Mesendoderm (in vitro differentiated cells): ENCODE results near the gene OR10Z1. TPM values are rescaled to one million over a fixed set of nuclear protein-coding genes. Genes with fewer than 3 reads are reported as not detected.
A peak's percentile ranks its signal among the peaks of the same experiment; 100 is the strongest.

Experiments
- DNase-seq: peaks from one replicate; pipeline ENCODE4 v3.0.0; 2013
- H2AK5ac ChIP-seq: 2 replicates; pipeline ENCODE4 v1.6.1; 2013; ENCODE audit warnings: low read length, inconsistent platforms
- H2BK120ac ChIP-seq: 2 replicates; pipeline ENCODE4 v1.6.1; 2013; ENCODE audit warnings: low read depth, mild to moderate bottlenecking, low read length, moderate library complexity, mixed read lengths
- H2BK15ac ChIP-seq: replicated peaks from 2 replicates; pipeline ENCODE4 v1.6.1; 2013; ENCODE audit warnings: low read depth, mild to moderate bottlenecking, moderate library complexity
- H2BK5ac ChIP-seq: 2 replicates; pipeline ENCODE4 v1.6.1; 2013; ENCODE audit warnings: low read length, inconsistent platforms
- H3K18ac ChIP-seq: 2 replicates; pipeline ENCODE4 v1.6.1; 2013; ENCODE audit warnings: mild to moderate bottlenecking, low read length, mixed read lengths
- H3K23ac ChIP-seq: one replicate; pipeline ENCODE4 v1.6.1; 2013; ENCODE audit warnings: low read length
- H3K27ac ChIP-seq: 2 replicates; pipeline ENCODE4 v1.5.1; 2013; ENCODE audit warnings: low read depth, mild to moderate bottlenecking, inconsistent platforms, low read length, moderate library complexity
- H3K27me3 ChIP-seq: 2 replicates; pipeline ENCODE4 v1.6.1; 2013; ENCODE audit warnings: low read length, control low read depth, mild to moderate bottlenecking, inconsistent platforms; ENCODE audit not compliant: insufficient read depth, poor library complexity
- H3K36me3 ChIP-seq: 2 replicates; pipeline ENCODE4 v1.6.1; 2013; ENCODE audit warnings: low read length, inconsistent platforms; ENCODE audit not compliant: control insufficient read depth, insufficient read depth
- H3K4ac ChIP-seq: one replicate; pipeline ENCODE4 v1.6.1; 2013; ENCODE audit warnings: low read depth, mild to moderate bottlenecking, low read length, moderate library complexity
- H3K4me1 ChIP-seq: 2 replicates; pipeline ENCODE4 v1.6.1; 2013; ENCODE audit warnings: low read depth, low read length, inconsistent platforms; ENCODE audit not compliant: control insufficient read depth
- H3K4me2 ChIP-seq: 2 replicates; pipeline ENCODE4 v1.6.1; 2013; ENCODE audit warnings: low read length
- H3K4me3 ChIP-seq: 2 replicates; pipeline ENCODE4 v1.5.1; 2013; ENCODE audit warnings: mild to moderate bottlenecking, low read length
- H3K56ac ChIP-seq: one replicate; pipeline ENCODE4 v1.6.1; 2013; ENCODE audit warnings: low read length
- H3K79me1 ChIP-seq: 2 replicates; pipeline ENCODE4 v1.6.1; 2013; ENCODE audit warnings: low read length, inconsistent platforms
- H3K79me2 ChIP-seq: 2 replicates; pipeline ENCODE4 v1.6.1; 2013; ENCODE audit warnings: mild to moderate bottlenecking, low read length; ENCODE audit not compliant: control insufficient read depth, insufficient read depth
- H3K9ac ChIP-seq: 2 replicates; pipeline ENCODE4 v1.6.1; 2013; ENCODE audit warnings: low read length, inconsistent platforms
- H4K5ac ChIP-seq: one replicate; pipeline ENCODE4 v1.6.1; 2013; ENCODE audit warnings: low read length
- H4K8ac ChIP-seq: one replicate; pipeline ENCODE4 v1.6.1; 2013; ENCODE audit warnings: low read depth, mild to moderate bottlenecking, control low read depth, low read length, moderate library complexity
- whole genome bisulfite sequencing: extraction: QIAGEN DNeasy Blood & Tissue Kit; methylation state at CpG from one replicate; pipeline ENCODE4 v1.1.7; 2013; ENCODE audit warnings: low lambda C conversion rate, missing lambda C conversion rate; ENCODE audit not compliant: insufficient coverage; ENCODE audit errors: extremely low coverage; 5-methylcytosine and 5-hydroxymethylcytosine counted together
- polyA plus RNA-seq, 2 experiments: library from polyadenylated mRNA; stranded (reverse); fragments of 200-250 nt; gene quantifications; one replicate each; pipeline ENCODE4 v1.2.3, GENCODE V29; 2013

Gene OR10Z1, protein sequence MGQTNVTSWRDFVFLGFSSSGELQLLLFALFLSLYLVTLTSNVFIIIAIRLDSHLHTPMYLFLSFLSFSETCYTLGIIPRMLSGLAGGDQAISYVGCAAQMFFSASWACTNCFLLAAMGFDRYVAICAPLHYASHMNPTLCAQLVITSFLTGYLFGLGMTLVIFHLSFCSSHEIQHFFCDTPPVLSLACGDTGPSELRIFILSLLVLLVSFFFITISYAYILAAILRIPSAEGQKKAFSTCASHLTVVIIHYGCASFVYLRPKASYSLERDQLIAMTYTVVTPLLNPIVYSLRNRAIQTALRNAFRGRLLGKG
- not detected for polyA plus RNA-seq (2013, experiment 1 of 2)
- not detected for polyA plus RNA-seq (2013, experiment 2 of 2)

DNA sequence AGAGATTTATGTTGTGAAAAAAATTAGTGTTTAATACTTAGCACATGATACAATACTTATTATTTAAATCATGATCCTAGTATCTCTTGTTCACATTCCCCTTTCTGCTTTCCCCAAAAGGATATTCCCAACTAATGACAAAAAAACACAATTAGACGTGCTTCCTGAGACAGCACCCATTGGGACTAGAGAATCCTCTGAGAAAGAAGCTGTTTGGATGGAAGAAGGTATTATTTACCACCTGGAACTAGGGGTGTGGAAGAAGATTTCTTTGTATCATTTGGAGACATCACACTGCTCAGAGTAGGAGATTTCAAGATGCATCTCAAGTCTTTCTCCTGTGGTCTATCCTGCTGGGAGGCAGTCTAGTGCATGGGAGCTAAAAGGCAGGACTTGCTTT lies at the start of gene OR10Z1:
Gene OR10Z1, plus strand, starts transcription at position 301 of the 400 bp plus-strand sequence. CDS start 1,171 bp downstream, outside the sequence.
- Histone ChIP-seq H2BK15ac (no peak within 1 kb of the TSS), H3K4me3 (no peak within 1 kb of the TSS), H3K23ac (no peak within 1 kb of the TSS), H2AK5ac (no peak within 1 kb of the TSS), H3K36me3 (no peaks in the 10 kb centered on the region), H3K27ac (no peak within 1 kb of the TSS), H4K5ac (no peak within 1 kb of the TSS), H3K56ac (no peak within 1 kb of the TSS), H3K79me1 (no peaks in the 10 kb centered on the region), H3K4ac (no peak within 1 kb of the TSS), H4K8ac (no peak within 1 kb of the TSS), H3K27me3 (no peaks in the 10 kb centered on the region), H3K18ac (no peak within 1 kb of the TSS), H2BK120ac (no peak within 1 kb of the TSS), H3K4me2 (no peak within 1 kb of the TSS), H3K9ac (no peak within 1 kb of the TSS), H2BK5ac (no peak within 1 kb of the TSS), H3K4me1 (no peaks in the 10 kb centered on the region), H3K79me2 (no peaks in the 10 kb centered on the region)
- DNase-seq, result no peak
- no CpG with 5 or more reads among the region's 1 CpG for WGBS

- DNase-seq, result no peak
- no peak overlapping the region for H2BK5ac ChIP-seq
- H3K4me1 ChIP-seq, result no peaks in the 10 kb centered on the region
- no peak overlapping the region for H3K4me2 ChIP-seq
- H3K27me3 ChIP-seq, result no peaks in the 10 kb centered on the region
- H2BK120ac ChIP-seq, result no peak overlapping the region
- H2BK15ac ChIP-seq, result no peak overlapping the region
- H4K5ac ChIP-seq, result no peak overlapping the region
- H3K4ac ChIP-seq, result no peak overlapping the region
- H3K56ac ChIP-seq, result no peak overlapping the region
- no peak overlapping the region for H3K9ac ChIP-seq
- WGBS, result no CpG with 5 or more reads among the region's 1 CpG
- H3K79me1 ChIP-seq, result no peaks in the 10 kb centered on the region
- H3K4me3 ChIP-seq, result no peak overlapping the region
- H3K36me3 ChIP-seq, result no peaks in the 10 kb centered on the region
- no peak overlapping the region for H3K23ac ChIP-seq
- H2AK5ac ChIP-seq, result no peak overlapping the region
- H3K79me2 ChIP-seq, result no peaks in the 10 kb centered on the region
- H3K27ac ChIP-seq, result no peak overlapping the region
- no peak overlapping the region for H3K18ac ChIP-seq
- no peak overlapping the region for H4K8ac ChIP-seq
Observed at GRCh38 chr1:158559696-158560095, 45.4 kb upstream of the OR10Z1 start.

DNA sequence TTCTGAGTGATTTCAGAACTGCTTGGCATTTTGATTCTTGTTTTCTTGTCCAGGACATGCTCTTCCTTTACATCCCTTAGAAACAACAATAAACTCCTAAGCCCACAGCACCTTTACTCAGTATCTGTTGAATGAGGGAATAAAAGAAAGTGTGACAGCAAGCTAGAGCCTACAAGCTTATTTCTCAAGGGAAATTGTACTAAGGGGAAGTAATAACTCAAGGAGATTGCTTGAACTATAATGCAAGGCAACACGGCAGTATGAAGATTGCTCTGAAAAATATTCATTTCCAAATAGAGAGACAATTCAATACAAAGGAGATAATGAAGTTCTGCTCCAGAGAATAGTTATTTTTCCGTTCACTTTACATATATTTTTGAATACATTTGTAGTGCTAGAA lies 41.2 kb upstream of the OR10Z1 start:
- Histone ChIP-seq H4K8ac (no peak overlapping the region), H3K4ac (no peak overlapping the region), H3K27ac (no peak overlapping the region), H3K79me1 (no peaks in the 10 kb centered on the region), H4K5ac (no peak overlapping the region), H3K23ac (no peak overlapping the region), H2BK120ac (no peak overlapping the region), H3K36me3 (no peaks in the 10 kb centered on the region), H3K4me3 (no peak overlapping the region), H3K4me2 (no peak overlapping the region), H3K9ac (no peak overlapping the region), H3K79me2 (no peaks in the 10 kb centered on the region), H2BK5ac (no peak overlapping the region), H3K56ac (no peak overlapping the region), H3K4me1 (no peaks in the 10 kb centered on the region), H3K18ac (no peak overlapping the region), H3K27me3 (no peaks in the 10 kb centered on the region), H2BK15ac (no peak overlapping the region), H2AK5ac (no peak overlapping the region)
- no CpG with 5 or more reads among the region's 2 CpGs for WGBS
- DNase-seq, result no peak

DNA sequence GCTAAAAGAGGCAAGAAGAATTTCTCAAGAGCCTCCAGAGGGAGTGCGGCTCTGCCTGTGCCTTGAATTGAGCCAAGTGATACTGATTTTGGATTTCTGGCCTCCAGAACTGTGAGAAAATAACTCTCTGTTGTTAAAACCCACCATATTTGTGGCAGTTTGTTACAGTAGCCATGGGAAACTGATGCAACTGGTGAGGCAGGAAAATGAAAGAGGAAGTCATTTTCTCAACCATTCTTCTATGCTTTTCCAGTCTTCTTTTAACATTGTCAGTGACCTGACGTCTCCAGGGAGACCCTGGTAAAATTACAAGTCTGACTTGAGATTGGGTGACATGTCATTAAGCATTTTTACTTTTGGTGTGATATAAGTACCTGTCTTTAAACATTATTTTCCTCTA lies 40.5 kb upstream of the OR10Z1 start:
- peak; percentile 45 for DNase-seq
- Histone ChIP-seq H4K8ac (no peak overlapping the region), H3K4me3 (no peak overlapping the region), H3K4me2 (no peak overlapping the region), H4K5ac (no peak overlapping the region), H2BK120ac (no peak overlapping the region), H3K79me1 (no peaks in the 10 kb centered on the region), H3K4me1 (no peaks in the 10 kb centered on the region), H2BK15ac (no peak overlapping the region), H2BK5ac (no peak overlapping the region), H3K23ac (no peak overlapping the region), H3K27me3 (no peaks in the 10 kb centered on the region), H3K56ac (no peak overlapping the region), H2AK5ac (no peak overlapping the region), H3K27ac (no peak overlapping the region), H3K18ac (no peak overlapping the region), H3K36me3 (no peaks in the 10 kb centered on the region), H3K9ac (no peak overlapping the region), H3K79me2 (no peaks in the 10 kb centered on the region), H3K4ac (no peak overlapping the region)
- no CpG with 5 or more reads among the region's 2 CpGs for WGBS

DNA sequence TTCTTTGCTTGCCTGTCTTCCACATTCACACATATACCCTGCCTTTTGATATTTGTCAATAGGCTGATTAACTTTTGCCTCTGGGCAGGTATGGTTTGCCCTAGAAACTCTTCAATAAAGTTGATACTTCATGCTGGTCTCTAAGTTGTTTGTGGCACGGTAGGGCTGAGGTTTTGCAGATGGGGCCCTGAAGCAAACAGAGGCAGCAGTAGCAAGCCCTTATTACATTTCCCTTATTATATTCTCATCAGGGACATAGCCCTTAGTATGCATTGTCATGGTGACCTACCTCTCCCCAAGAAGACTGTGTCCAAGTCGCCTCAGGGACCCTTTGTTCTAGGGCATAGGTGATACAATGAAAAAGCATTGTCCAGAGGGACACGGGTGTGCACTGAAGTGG lies 34.6 kb upstream of the OR10Z1 start, which contains the start of gene OR6P1:
Gene OR6P1, minus strand, starts transcription at position 101 of the 400 bp plus-strand sequence. CDS start 6,976 bp downstream, outside the sequence.
- WGBS, result no CpG with 5 or more reads among the region's 3 CpGs
- H2BK120ac ChIP-seq, result no peak within 1 kb of the TSS

DNA sequence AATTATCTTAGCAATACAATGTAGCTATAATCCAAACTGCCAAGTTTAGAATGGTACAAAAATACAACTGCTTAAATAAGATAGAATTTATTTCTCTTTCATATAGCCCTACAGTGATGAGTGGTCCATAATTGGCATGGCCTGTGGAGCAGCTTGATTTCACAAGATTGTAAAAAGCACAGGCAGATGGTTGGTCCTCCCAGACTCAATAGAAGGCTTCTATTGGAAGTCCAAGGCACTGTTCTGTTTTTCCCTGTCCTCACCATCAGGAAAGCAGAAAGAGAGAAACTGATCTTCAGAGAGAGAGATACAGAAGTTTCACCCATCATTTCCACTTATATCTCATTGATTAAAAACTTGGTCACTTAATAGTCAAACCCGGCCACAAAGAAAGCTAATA lies 32.8 kb upstream of the OR10Z1 start:
- Histone ChIP-seq H3K27ac (no peak overlapping the region), H3K4me2 (no peak overlapping the region), H3K9ac (no peak overlapping the region), H2BK15ac (no peak overlapping the region), H3K4me1 (no peaks in the 10 kb centered on the region), H2AK5ac (no peak overlapping the region), H4K8ac (no peak overlapping the region), H3K79me1 (no peaks in the 10 kb centered on the region), H3K23ac (no peak overlapping the region), H3K4ac (no peak overlapping the region), H2BK120ac (no peak overlapping the region), H3K27me3 (no peaks in the 10 kb centered on the region), H3K36me3 (no peaks in the 10 kb centered on the region), H4K5ac (no peak overlapping the region), H2BK5ac (no peak overlapping the region), H3K79me2 (no peaks in the 10 kb centered on the region), H3K56ac (no peak overlapping the region), H3K18ac (no peak overlapping the region), H3K4me3 (no peak overlapping the region)
- DNase-seq, result no peak
- WGBS, result no CpG with 5 or more reads among the region's 1 CpG

More for the DNA sequence above, 34.6 kb upstream of the OR10Z1 start, which contains the start of gene OR6P1:
- Histone ChIP-seq H3K36me3 (no peaks in the 10 kb centered on the region), H3K56ac (no peak within 1 kb of the TSS), H4K5ac (no peak within 1 kb of the TSS), H3K4me2 (no peak within 1 kb of the TSS), H3K4ac (no peak within 1 kb of the TSS), H3K4me3 (no peak within 1 kb of the TSS), H3K79me2 (no peaks in the 10 kb centered on the region), H4K8ac (no peak within 1 kb of the TSS), H3K79me1 (no peaks in the 10 kb centered on the region), H2AK5ac (no peak within 1 kb of the TSS), H2BK15ac (no peak within 1 kb of the TSS), H3K4me1 (no peaks in the 10 kb centered on the region), H2BK5ac (no peak within 1 kb of the TSS), H3K9ac (no peak within 1 kb of the TSS), H3K23ac (no peak within 1 kb of the TSS), H3K27ac (no peak within 1 kb of the TSS), H3K27me3 (no peaks in the 10 kb centered on the region), H3K18ac (peak within 1 kb of the TSS; percentile 5)
- no peak for DNase-seq
